Measurements from ENCODE around the gene GMFB. TPM values are rescaled to one million over a fixed set of nuclear protein-coding genes. Genes with fewer than 3 reads are reported as not detected.

GMFB gene
- total and polyA plus RNA-seq, 9 of the 15 experiments (the other 6 are each of a cell fraction or from before 2014, with no cell fraction given): 14.0 to 31.7 (median 20.5) TPM

GRCh38 chr14:54457609-54457996 is 31.2 kb downstream of the GMFB start:
- in situ Hi-C loops (cut with MboI) (no loop called here), intact Hi-C loops (cut with micrococcal nuclease) (no loop called here)
- no peak for FAIRE-seq
- H3K79me2 ChIP-seq (ENCODE audit: control insufficient read depth, insufficient read depth, low read length): no peaks in the 10 kb centered on the region
- BruUV-seq (replicated peaks): no TSS peak
- no peaks in the 10 kb centered on the region for H3K27me3 ChIP-seq (ENCODE audit: control insufficient read depth in 2 of 2, insufficient read depth in 2 of 2, low read length in 2 of 2)
- peaks cover 1% of the 10 kb centered on the region; the same call in 1 of the 2 replicates for H3K9me3 ChIP-seq (replicated peaks; ENCODE audit: control insufficient read depth, insufficient read depth, low read depth, low read length)
- H3K27ac ChIP-seq (ENCODE audit: extremely low read depth, low read depth, low read length): no peak overlapping the region
- DNase-seq (ENCODE audit: extremely low read depth in 1 of 4, low spot score in 3 of 4): no peak
- TF ChIP-seq CREB3L1 (IDR thresholded peaks at IDR 0.05; ENCODE audit: borderline replicate concordance, low read depth) (no peak), RBM22 (IDR thresholded peaks at IDR 0.05; ENCODE audit: low read depth, low read length, poor library complexity, severe bottlenecking) (no peak), ELK3 (CRISPR knock-in tag; IDR thresholded peaks at IDR 0.05) (no peak), TFE3 (CRISPR knock-in tag; IDR thresholded peaks at IDR 0.05) (no peak), RBFOX2 (IDR thresholded peaks at IDR 0.05; ENCODE audit: low read depth, low read length) (no peak), CHCHD3 (CRISPR knock-in tag; IDR thresholded peaks at IDR 0.05) (no peak), PURB (CRISPR knock-in tag; IDR thresholded peaks at IDR 0.05; ENCODE audit: low read depth) (no peak), NFE2L1 (tag; IDR thresholded peaks at IDR 0.05; ENCODE audit: borderline replicate concordance, low read depth) (no peak), SRSF1 (IDR thresholded peaks at IDR 0.05; ENCODE audit: low read depth, low read length) (no peak), ZNF780A (CRISPR knock-in tag; IDR thresholded peaks at IDR 0.05) (no peak), CTCFL (IDR thresholded peaks at IDR 0.05; ENCODE audit: borderline replicate concordance, insufficient read depth, low read depth, low read length, poor library complexity, severe bottlenecking) (no peak), FIP1L1 (IDR thresholded peaks at IDR 0.05; ENCODE audit: low read depth, low read length, poor library complexity, severe bottlenecking) (no peak), TAL1 (IDR thresholded peaks at IDR 0.05) (no peak), NR2F6 (CRISPR knock-in tag; IDR thresholded peaks at IDR 0.05) (no peak)
- H3K4me3 ChIP-seq: no peak overlapping the region
- no peak overlapping the region for H3K4me2 ChIP-seq (ENCODE audit: insufficient read depth, low read length)
- H3K36me3 ChIP-seq (ENCODE audit: control insufficient read depth, insufficient read depth, low read length): no peaks in the 10 kb centered on the region
- no peak for ATAC-seq
- no peaks in the 10 kb centered on the region for H3K4me1 ChIP-seq (replicated peaks in 1 of 2; ENCODE audit: control insufficient read depth in 2 of 2, insufficient read depth in 2 of 2, low read length in 2 of 2)
- H3K9ac ChIP-seq (ENCODE audit: insufficient read depth in 1 of 2, low read depth in 2 of 2, low read length in 2 of 2): no peak overlapping the region
- ChIA-PET POLR2A (no interaction called here), CTCF (ENCODE audit: low intra/inter-chr PET ratio) (no interaction called here)
- H2AFZ ChIP-seq (ENCODE audit: low read depth, low read length): no peak overlapping the region
- no peaks in the 10 kb centered on the region for H3K9me1 ChIP-seq (ENCODE audit: control insufficient read depth, insufficient read depth, low read length)
- H4K20me1 ChIP-seq (replicated peaks; ENCODE audit: control insufficient read depth, insufficient read depth, low read length): no peaks in the 10 kb centered on the region
- 2% methylated on average over 3 of the region's 3 CpGs for WGBS (ENCODE audit: insufficient coverage, low coverage, missing lambda C conversion rate)
